ENCODE results near the gene MRI1. TPM values are rescaled to one million over a fixed set of nuclear protein-coding genes. Genes with fewer than 3 reads are reported as not detected.

MRI1 gene
- total and polyA plus RNA-seq, 10 of the 15 experiments (the other 5 are each of a cell fraction or from before 2014, with no cell fraction given) = 5.4 to 50.3 (median 28.3) TPM

- ChIA-PET RAD21 (ENCODE audit: unreplicated experiment) (interaction anchor here (0.7 to 1.9 kb wide), 10 partner anchors 10 to 143 kb away, joined by 3 to 12 read pairs (median 4); partner anchors contain the start of genes C19orf53 and ZSWIM4), POLR2A (interaction anchor here (0.6 to 1.3 kb wide), 8 partner anchors 16 to 352 kb away, joined by 3 to 9 read pairs (median 4); partner anchors contain the start of gene C19orf53), CTCF (interaction anchor here (0.8 to 3.7 kb wide), 6 partner anchors 10 to 142 kb away, joined by 3 to 28 read pairs (median 5); a partner anchor contains a TSS), SMC1A (ENCODE audit: uncharacterized antibody, unreplicated experiment) (interaction anchor here (0.8 to 1.5 kb wide), 8 partner anchors 9 to 131 kb away, joined by 3 to 7 read pairs (median 3); no protein-coding TSS in a partner anchor)
- peak overlapping the region; percentile 77 for H3K4me3 ChIP-seq
- peak; percentile 72 for DNase-seq (ENCODE audit: low read depth, low spot score)
- no peaks in the 10 kb centered on the region; the same call in 2 of the 3 replicates for H3K9me3 ChIP-seq (replicated peaks; ENCODE audit: control insufficient read depth, insufficient read depth, low read length)
- H3K79me2 ChIP-seq (ENCODE audit: control insufficient read depth, insufficient read depth, low read length) = no peaks in the 10 kb centered on the region
- in situ Hi-C loops (cut with MboI) (no loop called here), intact Hi-C loops (cut with micrococcal nuclease; ENCODE audit: unreplicated experiment) (no loop called here)
- H4K20me1 ChIP-seq (ENCODE audit: control insufficient read depth, insufficient read depth) = no peaks in the 10 kb centered on the region
- ATAC-seq = peak; percentile 100
- H3K27ac ChIP-seq (ENCODE audit: control insufficient read depth, insufficient read depth) = peak overlapping the region; percentile 81
- FAIRE-seq = peak; percentile 71
- H3K9ac ChIP-seq (ENCODE audit: control insufficient read depth, insufficient read depth, low read length) = peak overlapping the region; percentile 74
- BruUV-seq (replicated peaks) = no TSS peak
- peaks cover 15% of the 10 kb centered on the region for H3K4me1 ChIP-seq (ENCODE audit: control insufficient read depth, insufficient read depth, low read length)
- H2AFZ ChIP-seq (ENCODE audit: control insufficient read depth, low read depth, low read length) = peak overlapping the region; percentile 77
- H3K27me3 ChIP-seq (replicated peaks in 1 of 2; ENCODE audit: control insufficient read depth in 2 of 2, insufficient read depth in 2 of 2, low read length in 1 of 2) = no peaks in the 10 kb centered on the region
- 2% methylated on average over 39 of the region's 39 CpGs for WGBS (ENCODE audit: insufficient coverage, insufficient replicate concordance, low lambda C conversion rate, missing lambda C conversion rate)
- peak overlapping the region; percentile 87 for H3K4me2 ChIP-seq (ENCODE audit: control insufficient read depth, insufficient read depth)
- H3K36me3 ChIP-seq (ENCODE audit: control insufficient read depth in 2 of 2, insufficient read depth in 2 of 2, low read length in 1 of 2) = no peaks in the 10 kb centered on the region
- TF ChIP-seq GABPA (IDR thresholded peaks at IDR 0.05; ENCODE audit: low read depth) (no peak), EP300 (IDR thresholded peaks at IDR 0.05; ENCODE audit: borderline replicate concordance in 1 of 2, control insufficient read depth in 1 of 2, low read depth in 2 of 2, low read length in 2 of 2) (peak; percentile 62 to 84; a peak in 3 of 4 replicates), LARP7 (IDR thresholded peaks at IDR 0.05) (no peak), ETV6 (conservative IDR thresholded peaks at IDR 0.05 in 1 of 2, IDR thresholded peaks at IDR 0.05 in 1 of 2; ENCODE audit: borderline replicate concordance in 1 of 2, low read depth in 1 of 2) (peak in 1 of 2 experiments; percentile 63; a peak in 1 of 4 replicates), PBX3 (IDR thresholded peaks at IDR 0.05; ENCODE audit: insufficient replicate concordance, low read depth, low read length) (no peak), ZNF622 (IDR thresholded peaks at IDR 0.05) (no peak), REST (IDR thresholded peaks at IDR 0.05; ENCODE audit: low read depth, low read length) (no peak), SP1 (IDR thresholded peaks at IDR 0.05; ENCODE audit: low read depth, low read length) (no peak), SRF (IDR thresholded peaks at IDR 0.05; ENCODE audit: low read depth in 2 of 2, low read length in 2 of 2) (peak in 1 of 2 experiments; percentile 59; a peak in 1 of 4 replicates), MEF2B (IDR thresholded peaks at IDR 0.05; ENCODE audit: partially characterized antibody, poor library complexity, severe bottlenecking) (peak; percentile 49), POU2F2 (IDR thresholded peaks at IDR 0.05; ENCODE audit: borderline replicate concordance, low read depth, low read length) (peak; percentile 53; the same call in 1 of the 3 replicates), SREBF1 (IDR thresholded peaks at IDR 0.05; ENCODE audit: low read length) (no peak), ATF7 (IDR thresholded peaks at IDR 0.05; ENCODE audit: low read depth) (0 out of 2 replicates have a peak, but pooled peaks have one; percentile 43), STAT3 (IDR thresholded peaks at IDR 0.05; ENCODE audit: low read depth, low read length) (no peak), SIX5 (IDR thresholded peaks at IDR 0.05; ENCODE audit: low read depth, low read length, severe bottlenecking) (peak; percentile 31), HSF1 (IDR thresholded peaks at IDR 0.05; ENCODE audit: low read depth, low read length) (no peak)
These were observed 33.0 kb upstream of the MRI1 start for GRCh38 chr19:13731147-13731964.
